ENCODE results near the gene ATXN10. TPM values are rescaled to one million over a fixed set of nuclear protein-coding genes. Genes with fewer than 3 reads are reported as not detected.
A peak's percentile ranks its signal among the peaks of the same experiment; 100 is the strongest.

Gene ATXN10
- total RNA-seq, 1 donor from 2014 or later: 117 TPM

GRCh38 chr22:45814198-45814597 lies 142.6 kb downstream of the ATXN10 start:
- no peak for TF ChIP-seq CTCF (IDR thresholded peaks at IDR 0.05)
- H3K4me3 Mint-ChIP-seq (ENCODE audit: unreplicated experiment): no peak overlapping the region
- H3K9me3 Mint-ChIP-seq (ENCODE audit: low read depth): no peaks in the 10 kb centered on the region
- no peaks in the 10 kb centered on the region for H3K27me3 Mint-ChIP-seq (ENCODE audit: low read depth)
- DNase-seq (ENCODE audit: low spot score): no peak
- H3K36me3 Mint-ChIP-seq (ENCODE audit: low read depth): peaks cover 25% of the 10 kb centered on the region
- H3K27ac Mint-ChIP-seq (ENCODE audit: unreplicated experiment): no peak overlapping the region
- H3K4me1 Mint-ChIP-seq (ENCODE audit: low read depth): peaks cover 7% of the 10 kb centered on the region

GRCh38 chr22:45816776-45817175 lies 145.1 kb downstream of the ATXN10 start:
- no peak for TF ChIP-seq CTCF (IDR thresholded peaks at IDR 0.05)
- no peak for DNase-seq (ENCODE audit: low spot score)
- Mint-ChIP-seq H3K4me1 (ENCODE audit: low read depth) (peaks cover 7% of the 10 kb centered on the region), H3K36me3 (ENCODE audit: low read depth) (peaks cover 27% of the 10 kb centered on the region), H3K27me3 (ENCODE audit: low read depth) (no peaks in the 10 kb centered on the region), H3K27ac (ENCODE audit: unreplicated experiment) (no peak overlapping the region), H3K4me3 (ENCODE audit: unreplicated experiment) (no peak overlapping the region), H3K9me3 (ENCODE audit: low read depth) (no peaks in the 10 kb centered on the region)

GRCh38 chr22:45817745-45818423 lies 146.2 kb downstream of the ATXN10 start:
- Mint-ChIP-seq H3K36me3 (ENCODE audit: low read depth) (peaks cover 22% of the 10 kb centered on the region), H3K4me1 (ENCODE audit: low read depth) (peaks cover 7% of the 10 kb centered on the region), H3K27ac (ENCODE audit: unreplicated experiment) (peak overlapping the region; percentile 57), H3K27me3 (ENCODE audit: low read depth) (no peaks in the 10 kb centered on the region), H3K4me3 (ENCODE audit: unreplicated experiment) (no peak overlapping the region), H3K9me3 (ENCODE audit: low read depth) (no peaks in the 10 kb centered on the region)
- no peak for DNase-seq (ENCODE audit: low spot score)
- no peak for TF ChIP-seq CTCF (IDR thresholded peaks at IDR 0.05)

- Mint-ChIP-seq H3K36me3 (ENCODE audit: low read depth) (peaks cover 20% of the 10 kb centered on the region), H3K27ac (ENCODE audit: unreplicated experiment) (peak overlapping the region; percentile 57), H3K27me3 (ENCODE audit: low read depth) (no peaks in the 10 kb centered on the region), H3K9me3 (ENCODE audit: low read depth) (no peaks in the 10 kb centered on the region), H3K4me1 (ENCODE audit: low read depth) (peaks cover 7% of the 10 kb centered on the region), H3K4me3 (ENCODE audit: unreplicated experiment) (no peak overlapping the region)
- DNase-seq (ENCODE audit: low spot score): no peak
- TF ChIP-seq CTCF (IDR thresholded peaks at IDR 0.05): no peak
Observed at GRCh38 chr22:45818424-45819085, 146.9 kb downstream of the ATXN10 start.

GRCh38 chr22:45819305-45819704 lies 147.7 kb downstream of the ATXN10 start:
- DNase-seq (ENCODE audit: low spot score): no peak
- Mint-ChIP-seq H3K9me3 (ENCODE audit: low read depth) (no peaks in the 10 kb centered on the region), H3K4me1 (ENCODE audit: low read depth) (peaks cover 7% of the 10 kb centered on the region), H3K4me3 (ENCODE audit: unreplicated experiment) (no peak overlapping the region), H3K27me3 (ENCODE audit: low read depth) (no peaks in the 10 kb centered on the region), H3K27ac (ENCODE audit: unreplicated experiment) (no peak overlapping the region), H3K36me3 (ENCODE audit: low read depth) (peaks cover 16% of the 10 kb centered on the region)
- no peak for TF ChIP-seq CTCF (IDR thresholded peaks at IDR 0.05)
